HG02571 (cell line): Measurements from ENCODE around the gene SRPX2.
A peak's percentile ranks its signal among the peaks of the same experiment; 100 is the strongest.

Experiments used
- ATAC-seq: cut with Tn5 transposase; IDR thresholded peaks from one replicate; pipeline ENCODE4 v1.9.1; 2021; ENCODE audit warnings: mild to moderate bottlenecking, moderate library complexity; ENCODE audit not compliant: unreplicated experiment

Gene SRPX2

DNA sequence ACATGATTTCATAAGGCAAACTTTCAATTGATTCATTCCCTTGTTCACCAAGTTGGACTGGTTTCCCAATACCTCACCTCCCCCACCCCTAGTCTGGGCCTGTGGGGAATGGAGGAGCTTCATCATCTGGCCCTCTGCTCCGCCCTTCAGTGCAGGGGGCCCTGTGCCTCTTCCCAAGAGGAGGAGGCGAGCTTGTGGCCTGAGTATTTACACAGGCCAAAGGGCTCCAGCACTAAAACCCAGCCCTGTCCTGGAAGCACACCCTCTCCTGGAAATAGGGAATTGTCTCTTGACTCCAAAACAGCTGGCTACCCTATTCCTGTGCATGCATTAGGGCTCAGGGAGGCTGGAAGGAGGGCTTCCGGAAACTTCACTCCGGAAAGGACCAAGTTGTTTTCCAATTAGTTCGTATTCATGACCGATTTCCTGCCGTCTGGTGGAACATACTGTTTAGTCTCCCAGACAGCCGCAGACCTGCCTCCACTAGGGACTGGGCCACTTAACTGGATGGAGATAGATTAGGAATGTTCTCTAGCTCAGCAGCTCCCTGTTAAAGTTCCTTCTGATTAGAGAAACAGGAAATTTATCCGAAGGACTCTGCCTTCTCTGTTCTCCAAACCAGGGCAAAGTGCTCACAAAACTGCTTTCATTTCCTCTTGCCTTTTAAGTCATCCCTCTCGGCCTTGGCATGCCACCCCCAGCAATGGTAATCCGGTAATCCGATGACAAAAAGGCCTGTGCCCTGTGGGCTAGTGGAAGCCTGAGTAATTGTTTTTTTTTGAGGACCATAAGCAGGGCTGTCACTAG is 5.8 kb downstream of the SRPX2 start:
- no peak for ATAC-seq

DNA sequence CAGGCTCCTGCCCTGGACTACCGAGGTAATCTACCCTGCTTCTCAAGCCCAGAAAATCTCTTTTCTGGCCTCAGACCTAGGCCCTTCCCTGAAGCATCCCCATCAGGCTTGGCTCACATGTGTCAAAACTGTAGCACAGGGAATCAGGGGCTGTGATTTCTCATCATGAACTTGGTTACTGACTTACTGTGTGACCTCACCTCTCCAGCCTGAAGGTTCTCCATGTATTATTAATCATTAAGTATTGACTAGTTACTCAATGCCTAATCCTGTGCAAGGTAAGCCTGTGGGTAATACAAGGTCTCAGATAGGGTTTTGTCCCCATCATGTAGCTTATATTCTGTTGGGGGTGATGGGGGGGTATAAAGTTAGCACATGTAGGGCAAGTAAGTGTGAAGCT is 6.8 kb downstream of the SRPX2 start:
- no peak for ATAC-seq

DNA sequence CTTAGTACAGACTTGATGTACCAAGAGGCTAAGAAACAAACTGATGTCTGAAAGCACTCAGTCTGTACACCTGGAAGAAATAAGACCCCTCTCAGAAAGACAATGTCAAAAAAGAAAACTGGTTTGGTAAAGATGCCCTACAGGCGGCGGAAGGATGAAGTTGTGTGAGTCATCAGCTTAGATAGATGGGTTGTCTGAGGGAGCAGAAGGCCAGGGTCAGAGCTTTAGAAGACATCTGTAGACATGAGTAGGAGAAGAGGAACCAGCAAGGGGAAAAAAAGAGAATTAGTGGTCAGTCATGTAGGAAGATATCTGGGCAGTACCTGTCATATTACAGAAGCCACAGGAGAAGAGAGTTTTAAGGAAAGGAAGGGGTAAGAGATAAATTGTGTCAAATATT is 8.3 kb downstream of the SRPX2 start:
- ATAC-seq, result no peak

DNA sequence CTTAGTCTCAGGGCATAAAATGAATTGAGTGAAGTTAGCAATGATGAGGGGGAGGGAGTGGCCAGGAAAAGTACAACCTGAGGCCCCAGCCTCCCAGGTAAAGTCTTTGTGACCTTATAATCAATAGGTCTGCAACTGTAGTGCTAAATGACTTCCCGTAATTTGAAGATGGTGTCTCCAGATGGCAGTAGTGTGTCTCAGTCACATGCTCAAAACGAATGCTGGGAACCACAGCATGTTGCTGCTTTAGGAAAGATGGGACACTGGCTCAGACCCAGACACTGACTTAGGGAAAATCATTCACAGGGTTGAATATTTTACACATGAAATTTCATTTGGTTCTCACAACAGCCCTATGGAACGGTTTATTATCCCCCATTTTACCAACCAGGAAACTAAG is 10.3 kb downstream of the SRPX2 start:
- no peak for ATAC-seq

DNA sequence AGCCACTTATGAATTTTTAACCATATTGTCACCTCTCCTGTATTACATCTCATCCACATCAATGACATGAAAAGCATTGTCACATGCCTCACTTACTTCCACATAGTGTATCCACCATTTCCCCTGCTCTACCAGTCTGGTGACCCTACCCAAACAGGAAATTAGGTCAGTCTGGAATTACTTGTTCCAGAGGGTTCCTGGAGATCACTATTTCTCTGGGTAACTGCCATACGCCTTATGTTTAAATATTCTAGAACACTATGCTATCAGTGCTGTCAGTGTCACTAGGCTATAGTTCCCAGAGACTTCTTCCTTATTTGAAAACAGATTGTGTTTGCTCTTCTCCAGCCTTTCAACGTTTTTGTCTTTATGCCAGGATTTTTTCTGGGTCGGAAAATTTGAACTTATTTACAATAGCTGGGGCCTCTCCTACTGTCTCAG is 15.0 kb downstream of the SRPX2 start:
- ATAC-seq, result no peak

DNA sequence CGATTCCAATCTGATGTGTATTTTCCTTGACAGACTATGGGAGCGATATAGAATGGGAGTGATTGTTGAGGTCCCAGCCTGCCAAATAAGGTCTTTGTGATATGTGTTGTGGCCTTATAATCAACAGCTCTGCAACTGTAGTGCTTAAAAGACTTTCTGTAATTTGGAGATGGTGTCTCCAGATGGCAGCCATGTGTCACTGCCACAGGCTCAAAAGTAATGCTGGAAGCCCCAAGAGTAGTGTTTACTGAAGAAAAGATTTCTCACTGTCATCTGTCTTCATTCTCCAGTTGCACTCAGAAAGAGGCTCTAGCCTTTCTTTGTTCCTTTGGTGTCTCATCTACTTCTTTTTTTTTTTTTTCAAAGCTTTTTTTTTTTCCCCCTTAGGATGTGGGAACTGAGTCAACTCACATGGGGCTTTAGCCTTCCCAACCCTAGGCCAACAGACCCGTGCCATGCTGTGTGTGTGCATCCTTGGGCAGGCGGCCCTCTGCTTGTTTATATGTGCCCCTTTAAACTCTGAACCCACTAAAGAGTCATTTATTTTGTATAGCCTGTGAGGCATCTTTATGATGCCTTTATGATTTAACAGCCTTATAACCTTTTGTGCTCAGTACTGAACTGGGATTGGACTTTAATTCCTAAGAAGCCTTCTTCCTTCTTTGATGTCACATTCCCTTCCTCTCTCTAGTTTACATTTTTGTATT is 15.6 kb downstream of the SRPX2 start:
- no peak for ATAC-seq

DNA sequence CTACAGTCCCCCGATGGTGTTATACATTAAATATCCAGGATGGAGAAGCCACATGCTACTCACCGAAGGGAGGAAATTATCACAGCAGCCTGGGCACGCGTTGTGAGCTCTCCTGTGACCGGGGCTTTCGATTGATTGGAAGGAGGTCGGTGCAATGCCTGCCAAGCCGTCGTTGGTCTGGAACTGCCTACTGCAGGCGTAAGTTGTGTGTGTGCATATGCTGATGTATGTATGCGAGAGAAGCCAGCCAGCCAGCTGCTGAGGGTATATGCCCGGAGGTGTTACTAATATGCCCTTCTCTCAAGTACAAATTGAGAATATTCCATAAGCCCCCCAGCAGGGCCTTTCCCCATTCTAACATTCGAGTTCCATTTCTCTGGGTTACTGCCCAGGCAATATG is 18.2 kb downstream of the SRPX2 start:
- no peak for ATAC-seq

DNA sequence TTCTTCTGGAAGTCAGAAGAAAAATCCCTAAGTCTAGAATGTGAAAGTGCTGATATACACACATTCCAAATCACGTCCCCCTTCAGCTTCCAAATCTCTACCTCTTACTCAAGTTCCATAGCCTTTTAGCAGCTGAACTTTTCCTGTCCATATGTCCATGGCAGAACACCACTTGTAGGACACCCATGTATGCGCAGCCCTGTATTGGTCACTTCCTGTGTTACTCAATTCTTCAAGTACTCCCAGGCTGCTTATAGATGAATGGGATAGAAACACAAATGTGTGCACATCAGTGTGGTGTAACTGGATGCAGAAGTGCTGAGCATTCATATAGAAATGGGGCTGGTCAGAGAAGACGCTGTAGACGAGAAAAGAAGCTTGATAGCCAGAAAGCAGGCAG is 18.8 kb downstream of the SRPX2 start:
- no peak for ATAC-seq

DNA sequence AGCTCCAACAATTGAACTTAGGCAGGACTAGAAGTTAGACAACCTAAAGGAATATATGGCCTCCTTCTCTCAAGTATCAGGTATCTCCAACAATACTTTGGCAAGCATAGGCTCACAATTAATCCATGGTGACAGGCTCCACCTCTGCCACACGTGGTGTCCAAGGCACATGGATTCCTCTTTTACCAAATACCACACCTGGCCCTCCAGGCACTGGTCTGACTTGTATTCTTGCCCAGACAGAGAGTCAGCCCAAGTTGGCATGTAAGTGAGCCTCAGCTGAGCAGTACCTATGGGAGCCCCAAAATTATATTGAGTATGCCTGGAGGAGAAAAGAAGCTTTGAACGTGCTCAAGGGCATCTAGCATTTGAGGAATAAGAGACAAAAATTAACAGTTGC is 19.6 kb downstream of the SRPX2 start:
- no peak for ATAC-seq

DNA sequence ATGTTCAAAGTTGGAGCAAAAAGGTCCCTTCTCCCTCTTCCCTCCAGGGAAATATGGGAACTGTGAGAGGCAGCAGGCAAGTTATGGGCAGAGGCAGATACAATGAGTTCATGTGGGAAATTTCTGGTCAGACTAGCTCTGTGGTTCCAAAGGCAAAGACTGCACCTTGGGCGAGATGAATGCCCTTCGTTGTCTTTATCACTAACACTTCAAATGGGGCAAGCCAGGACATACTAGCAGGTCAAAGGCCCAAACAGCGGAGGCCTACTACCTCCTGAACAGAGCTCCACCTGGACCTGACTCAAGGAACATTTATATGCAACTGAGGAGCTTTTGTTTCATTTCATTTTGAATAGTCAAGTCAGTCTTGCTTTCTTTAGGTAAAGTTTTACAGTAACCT is 29.0 kb downstream of the SRPX2 start:
- ATAC-seq, result no peak

DNA sequence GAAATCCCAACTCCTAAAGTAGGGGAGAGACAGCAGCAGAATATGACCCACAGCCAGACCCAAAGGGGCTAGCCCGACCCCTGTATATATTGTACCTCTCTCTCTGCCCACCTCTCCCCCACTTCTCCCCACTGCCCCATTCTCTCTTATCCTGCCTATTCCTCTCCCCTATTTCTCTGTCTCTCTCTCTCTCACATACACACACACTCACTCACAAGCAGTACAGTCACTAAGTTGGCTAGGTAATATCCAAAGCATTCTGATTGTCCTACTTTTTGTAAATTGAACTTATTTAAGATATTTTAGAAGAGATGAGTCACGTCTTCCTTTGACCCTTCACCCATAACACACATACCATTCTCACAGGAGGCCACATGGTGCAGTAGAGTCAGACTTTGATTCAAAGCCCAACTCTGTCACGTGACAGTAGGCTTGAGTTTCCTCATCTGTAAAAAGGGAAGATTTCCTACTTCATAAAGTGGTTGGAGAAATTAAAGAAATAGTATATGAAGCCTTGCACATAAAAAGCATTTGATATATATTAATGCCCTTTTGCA is 29.5 kb downstream of the SRPX2 start:
- ATAC-seq, result no peak

DNA sequence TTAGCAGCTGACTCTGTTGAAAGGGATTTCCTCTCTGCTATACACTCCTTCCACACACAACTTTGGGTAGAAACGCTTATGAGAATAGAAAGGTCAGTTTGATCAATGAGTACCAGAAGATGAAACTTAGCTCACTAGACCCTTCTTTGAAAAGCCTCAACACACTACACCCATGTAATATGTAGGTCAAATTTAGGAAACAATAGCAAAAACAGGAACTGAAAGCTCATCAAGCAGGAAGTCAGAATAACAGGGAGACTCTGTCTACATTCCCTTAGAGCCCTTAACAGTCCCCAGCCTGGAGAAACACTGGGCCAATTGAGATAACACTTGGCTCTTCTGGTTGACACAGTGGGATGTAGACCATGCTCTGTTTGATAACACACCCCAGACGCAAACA is 30.7 kb downstream of the SRPX2 start:
- no peak for ATAC-seq

DNA sequence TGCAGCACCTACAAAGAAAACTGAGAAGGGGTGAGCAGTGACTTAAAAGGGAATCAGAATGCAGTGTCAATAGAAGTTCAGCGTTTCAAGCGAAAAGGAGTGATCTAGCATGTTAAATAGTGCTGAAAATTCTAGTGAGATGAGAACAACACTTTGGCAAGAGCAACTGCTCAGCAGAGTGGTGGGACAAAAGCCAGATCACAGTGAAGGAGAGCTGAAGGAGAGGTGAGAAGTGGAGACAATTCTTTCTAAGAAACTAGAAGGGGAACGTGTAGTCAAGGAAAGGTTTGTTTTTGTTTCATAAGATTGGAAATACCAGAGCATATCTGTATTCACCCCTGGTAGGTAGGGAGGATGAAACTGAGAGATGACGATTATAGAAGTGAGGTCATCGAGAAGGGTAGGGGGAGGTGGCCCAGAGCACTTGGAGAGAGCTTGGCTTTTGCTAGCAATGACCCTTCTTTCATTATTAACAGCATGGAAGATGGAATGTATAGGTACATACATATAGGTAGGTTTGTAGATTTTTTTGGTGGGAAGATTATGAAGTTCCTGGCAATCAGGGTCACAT is 33.7 kb downstream of the SRPX2 start:
- ATAC-seq, result no peak

DNA sequence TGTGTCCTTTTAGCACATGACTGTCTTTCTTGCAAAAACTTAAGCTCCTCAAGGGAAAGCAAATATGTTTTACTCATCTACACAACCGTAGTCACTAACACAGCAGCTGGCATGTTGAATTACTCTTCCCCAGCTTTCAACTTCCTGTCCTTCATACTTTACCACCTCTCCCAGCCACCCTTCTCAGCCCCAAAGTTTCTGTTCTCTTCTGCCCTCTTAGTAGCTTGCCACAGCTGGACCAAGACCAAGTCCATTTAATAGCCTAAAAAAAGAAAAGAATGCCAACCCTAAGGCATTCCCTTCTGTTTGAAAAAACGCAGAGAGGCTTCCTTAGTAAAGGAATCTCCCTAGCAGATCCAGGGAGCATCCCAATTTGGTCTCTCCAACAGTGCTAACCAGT is 36.8 kb downstream of the SRPX2 start:
- no peak for ATAC-seq

DNA sequence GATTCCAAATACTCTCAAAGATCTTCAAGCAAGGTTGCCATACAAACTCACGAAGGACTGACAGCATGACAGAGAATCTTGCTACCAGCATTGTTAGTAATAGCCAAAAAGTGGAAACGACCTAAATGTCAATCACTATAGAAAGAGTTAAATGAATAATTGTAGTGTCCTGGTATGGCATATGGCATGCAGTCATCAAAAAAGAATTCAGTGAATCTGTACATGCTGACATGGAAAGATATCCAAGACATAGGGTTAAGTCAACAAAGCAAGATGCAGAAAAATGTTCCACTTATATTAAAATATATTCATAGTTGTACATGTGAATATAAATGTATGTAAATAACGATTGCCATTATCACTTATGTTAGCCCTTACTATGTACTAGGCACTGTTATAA is 37.6 kb downstream of the SRPX2 start:
- no peak for ATAC-seq

DNA sequence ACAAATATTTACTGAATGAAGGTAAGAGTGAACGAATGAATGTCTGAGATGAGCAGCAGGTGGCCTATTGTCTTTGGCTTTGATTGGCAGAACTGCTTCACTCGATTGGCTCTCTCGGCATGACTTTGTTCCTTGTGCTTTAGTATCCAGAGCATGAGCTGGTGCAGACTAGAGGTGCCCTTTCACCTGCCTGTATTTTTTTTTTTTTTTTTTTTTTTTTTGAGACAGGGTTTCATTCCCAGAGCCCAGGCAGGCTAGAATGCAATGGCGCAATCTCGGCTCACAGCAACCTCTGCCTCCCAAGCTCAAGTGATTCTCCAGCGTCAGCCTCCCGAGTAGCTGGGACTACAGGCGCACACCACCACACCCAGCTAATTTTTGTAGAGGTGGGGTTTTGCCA is 38.9 kb downstream of the SRPX2 start:
- ATAC-seq, result no peak

DNA sequence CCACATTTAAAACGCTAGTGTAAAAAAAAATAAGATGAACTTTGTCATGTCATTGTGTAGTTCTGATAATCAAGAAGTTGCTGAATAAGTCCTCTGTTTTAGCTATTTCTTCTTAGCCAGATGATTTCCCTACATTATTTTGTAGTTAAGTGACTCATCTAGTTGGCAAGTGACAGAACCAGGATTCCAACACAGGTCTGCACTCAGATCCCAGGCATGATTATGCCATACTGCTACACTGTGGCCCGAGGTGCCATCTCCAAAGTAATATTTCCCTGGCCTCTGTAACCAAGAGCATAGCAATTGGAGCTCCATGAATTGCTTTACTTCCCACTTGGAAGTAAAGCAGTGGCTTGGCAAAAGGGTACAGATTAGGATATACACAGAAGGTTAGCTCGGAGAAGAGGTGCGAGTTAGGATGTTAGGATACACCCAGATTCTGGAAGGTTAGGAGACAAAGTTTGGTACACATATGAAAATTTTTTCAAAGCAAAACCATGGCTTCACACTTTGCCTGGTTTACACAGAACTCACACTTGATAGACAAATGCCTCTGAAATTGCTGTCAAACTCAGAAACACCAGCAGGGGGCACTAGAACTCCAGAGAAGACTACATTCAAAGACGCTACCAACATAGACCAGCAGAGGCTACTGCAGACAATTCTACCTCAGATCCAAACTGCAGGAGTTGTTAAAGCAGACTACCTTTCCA is 41.4 kb downstream of the SRPX2 start:
- no peak for ATAC-seq

DNA sequence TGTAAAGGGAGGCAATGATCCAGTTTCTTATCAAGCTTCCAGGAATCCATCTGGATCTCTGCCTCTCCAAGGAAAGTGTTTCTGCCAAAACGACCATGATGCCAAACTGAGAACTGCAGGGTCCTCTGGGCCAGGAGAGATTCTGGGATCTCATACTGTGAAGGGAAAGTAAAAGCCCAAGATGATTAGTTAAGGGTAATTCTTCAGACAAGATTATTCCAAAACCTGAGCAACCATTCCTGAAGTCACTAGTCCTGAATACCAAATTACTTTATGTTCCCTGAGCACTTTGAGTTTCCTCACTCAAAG is 42.0 kb downstream of the SRPX2 start:
- no peak for ATAC-seq

DNA sequence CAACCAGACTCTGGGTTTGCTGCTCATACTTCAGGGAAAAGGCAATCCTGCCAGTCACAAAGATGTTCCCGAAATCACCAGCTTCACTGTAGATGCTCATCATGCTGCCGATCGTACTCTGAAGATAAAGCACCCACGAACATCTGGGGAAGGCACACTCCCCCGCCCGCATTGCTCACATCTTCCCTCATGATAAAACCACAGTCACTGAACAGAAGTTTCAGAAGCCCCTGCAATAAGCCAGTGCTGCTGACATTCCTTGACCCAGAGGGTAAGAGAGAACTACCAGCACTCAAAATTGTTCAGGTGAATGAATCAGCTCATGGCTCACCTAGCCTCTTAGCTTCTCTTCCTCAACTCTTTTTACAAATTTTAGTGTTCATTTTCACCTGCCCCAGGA is 43.1 kb downstream of the SRPX2 start:
- ATAC-seq, result peak; percentile 31

DNA sequence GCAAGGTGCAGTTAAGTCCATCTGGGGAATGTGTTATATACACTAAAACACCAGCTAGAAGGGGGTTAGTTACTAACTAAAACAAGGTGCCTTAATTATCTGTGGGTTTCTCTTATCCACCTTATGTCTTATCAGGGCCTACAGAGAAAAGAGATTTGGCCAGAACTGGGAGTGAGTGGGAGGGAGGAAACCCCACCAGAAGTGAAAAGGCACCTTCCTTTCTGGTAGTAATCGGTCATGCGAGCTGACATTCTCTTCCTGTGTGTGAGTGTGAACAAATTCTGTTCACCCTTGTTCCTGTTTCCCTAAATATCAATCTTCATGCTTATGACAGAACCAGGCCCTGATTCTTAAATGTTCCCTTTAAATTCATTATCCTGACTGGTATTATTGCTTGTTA is 43.5 kb downstream of the SRPX2 start:
- peak; percentile 67 for ATAC-seq

DNA sequence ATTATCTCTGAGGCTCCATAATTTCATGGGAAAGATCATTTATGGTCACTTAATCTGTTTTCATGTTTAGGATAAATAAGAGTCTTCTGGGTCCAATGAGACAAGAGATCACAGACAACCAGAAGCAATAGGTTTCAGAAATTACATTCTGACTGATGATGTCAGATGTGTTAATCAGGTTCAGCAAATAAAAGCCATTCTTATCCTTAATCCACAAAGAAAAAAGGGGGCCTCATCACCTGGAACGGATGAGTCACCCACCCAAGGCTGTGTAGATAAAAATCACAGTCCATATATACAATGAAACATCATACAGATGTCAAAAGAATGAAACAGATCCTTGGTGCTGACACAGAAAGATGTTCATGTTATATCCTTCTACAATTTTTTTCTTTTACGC is 51.3 kb downstream of the SRPX2 start:
- ATAC-seq, result no peak
